HG03159 (cell line): ENCODE measurements around the gene DSPP.
A peak's percentile ranks its signal among the peaks of the same experiment; 100 is the strongest.
"Not testable (repeated sequence)": the region's sequence is repeated elsewhere in the genome, so short reads cannot be mapped to it uniquely, and the experiment has no call there.

Experiments used
- ATAC-seq: cut with Tn5 transposase; IDR thresholded peaks from one replicate; pipeline ENCODE4 v1.9.1; 2021; ENCODE audit warnings: mild to moderate bottlenecking, moderate library complexity; ENCODE audit not compliant: unreplicated experiment

DSPP gene

DNA sequence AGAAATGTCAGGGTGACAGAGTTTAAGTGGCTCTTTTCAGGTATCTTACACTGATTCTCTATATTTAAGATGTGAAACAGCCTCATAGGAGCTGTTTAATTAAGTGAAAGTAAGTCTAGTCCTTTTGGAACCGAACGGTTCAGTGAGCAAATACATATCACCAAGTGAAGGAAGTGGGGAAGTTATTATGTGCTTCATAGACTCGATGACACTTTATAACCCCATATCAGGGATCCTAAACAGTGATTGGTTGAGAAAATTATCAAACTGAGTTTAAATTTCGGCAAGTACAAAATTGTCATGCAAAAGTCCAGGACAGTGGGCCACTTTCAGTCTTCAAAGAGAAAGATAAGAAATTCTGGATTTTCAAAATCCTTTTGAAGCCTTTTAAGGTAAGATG, at the start of gene DSPP:
TSS of gene DSPP (plus strand) at position 301 of the 400 bp plus-strand sequence. CDS start 2,380 bp downstream, outside the sequence.
- no peak for ATAC-seq

DNA sequence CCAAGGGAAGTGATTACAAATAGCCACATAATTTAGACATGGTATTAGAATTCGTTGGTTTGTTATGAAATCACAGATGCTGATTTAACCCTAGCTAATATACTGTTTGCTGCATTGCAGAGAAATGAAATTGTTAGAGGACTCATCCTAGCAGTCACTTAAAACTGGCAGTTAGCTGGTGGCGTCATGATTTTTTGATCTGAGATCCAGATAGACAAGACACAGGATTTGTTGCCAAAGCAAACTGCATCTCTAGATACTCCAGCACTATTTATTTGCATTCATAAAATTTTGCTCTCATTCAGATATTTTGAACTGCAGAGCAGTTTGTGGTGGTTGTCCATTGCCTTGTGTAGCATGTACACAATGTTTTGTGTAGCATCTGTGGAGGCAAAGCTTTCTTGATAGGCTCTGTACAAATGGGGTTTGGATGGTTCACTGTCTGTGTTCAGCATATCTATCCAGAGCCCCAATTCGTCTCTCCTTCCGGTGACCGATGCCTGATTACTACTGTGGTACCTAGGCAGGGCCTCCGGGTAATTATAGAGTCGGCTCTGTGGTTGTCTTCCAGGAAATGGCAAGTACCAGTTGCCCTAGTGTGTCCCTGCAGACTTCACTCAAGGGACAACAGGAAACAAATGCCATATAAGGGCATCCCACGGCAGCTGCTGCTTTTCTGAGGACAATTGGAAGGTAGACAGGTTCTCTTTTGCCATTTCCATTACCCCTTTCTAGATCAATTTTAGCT, 49.1 kb upstream of the DSPP start:
- peak; percentile 98 for ATAC-seq

- no peak for ATAC-seq
Observed at GRCh38 chr4:87560802-87561201, 47.5 kb upstream of the DSPP start.

DNA sequence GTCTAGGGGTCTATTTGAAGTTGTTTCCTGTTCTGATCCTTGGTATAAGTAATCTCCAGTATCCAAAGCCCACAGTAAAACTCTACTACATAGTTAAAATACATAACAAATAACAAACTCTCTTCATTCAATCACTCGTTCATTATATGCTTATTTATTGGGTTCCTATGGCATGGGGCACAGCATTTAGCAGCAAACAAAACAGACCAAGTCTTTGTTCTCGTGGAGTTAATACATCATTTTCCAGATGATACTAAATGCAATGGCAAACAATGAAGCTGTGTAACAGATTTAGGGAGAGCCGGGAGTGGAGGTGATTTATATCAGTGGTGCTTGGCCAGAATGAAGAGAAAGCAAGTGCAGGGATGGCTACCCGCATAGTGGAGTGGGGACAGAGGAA, 42.6 kb upstream of the DSPP start:
- no peak for ATAC-seq

DNA sequence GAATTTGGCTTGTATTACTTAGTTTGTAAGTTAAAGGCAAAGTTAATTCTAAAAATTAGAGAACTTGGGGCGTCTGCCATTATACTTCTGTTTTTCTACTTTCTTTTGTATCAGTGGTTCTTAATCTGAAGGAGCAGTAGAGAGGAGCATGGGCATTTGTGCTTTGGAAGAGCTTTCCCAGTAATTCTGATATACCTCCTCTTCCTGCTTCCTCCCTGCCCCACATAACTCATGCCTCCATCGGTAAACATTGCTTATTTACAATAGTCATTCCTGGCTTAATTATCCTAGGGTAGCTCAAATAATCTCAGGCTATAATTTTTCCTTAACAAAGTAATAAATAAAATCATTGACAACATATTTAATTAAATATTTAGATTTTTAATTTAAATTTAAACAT, 42.1 kb upstream of the DSPP start:
- no peak for ATAC-seq

DNA sequence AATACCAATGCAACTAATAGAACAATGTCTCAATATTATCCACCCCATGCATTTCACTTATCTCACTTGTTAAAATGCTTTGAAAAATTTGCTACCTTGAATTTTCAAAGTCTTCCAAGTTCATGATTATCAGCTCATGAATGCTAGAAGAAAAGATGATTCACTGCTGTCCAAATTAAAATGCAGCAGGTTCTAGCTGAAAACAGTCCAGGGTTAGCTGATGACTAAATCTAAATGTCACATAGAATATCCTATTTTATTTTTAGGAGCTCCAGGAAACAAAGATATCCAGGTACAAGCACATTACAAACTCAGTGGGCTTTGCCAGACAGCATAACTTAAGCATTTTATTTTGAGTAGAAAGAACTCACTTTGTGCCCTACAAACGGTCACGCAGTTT, 41.1 kb upstream of the DSPP start:
- ATAC-seq: no peak

- ATAC-seq: no peak
Observed at GRCh38 chr4:87570290-87570805, 38.0 kb upstream of the DSPP start.

GRCh38 chr4:87574376-87574775, 34.0 kb upstream of the DSPP start:
- ATAC-seq: not testable (repeated sequence)

GRCh38 chr4:87574996-87575395, 33.3 kb upstream of the DSPP start:
- no peak for ATAC-seq

- ATAC-seq: no peak
Observed at GRCh38 chr4:87575408-87575807, 32.9 kb upstream of the DSPP start.

GRCh38 chr4:87575983-87576382, 32.3 kb upstream of the DSPP start:
- no peak for ATAC-seq

DNA sequence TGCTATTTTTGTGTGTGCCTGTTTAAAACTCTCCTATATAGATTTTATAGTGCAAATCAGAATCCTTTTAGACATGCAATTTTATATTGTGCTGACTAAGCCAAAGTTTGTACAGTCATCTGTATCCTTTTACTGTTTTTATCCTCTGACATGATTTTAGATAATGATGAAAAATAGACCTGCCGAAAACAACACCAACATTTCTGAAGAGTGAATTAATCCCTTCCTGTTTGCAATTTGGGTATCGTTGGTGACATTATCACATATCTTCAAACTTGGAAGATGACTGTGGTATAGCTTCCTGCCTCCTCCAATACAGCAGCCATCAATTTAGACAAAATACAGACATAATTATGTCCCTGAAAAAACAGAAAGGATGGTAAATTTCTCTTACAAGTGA, 28.9 kb upstream of the DSPP start:
- ATAC-seq: no peak

DNA sequence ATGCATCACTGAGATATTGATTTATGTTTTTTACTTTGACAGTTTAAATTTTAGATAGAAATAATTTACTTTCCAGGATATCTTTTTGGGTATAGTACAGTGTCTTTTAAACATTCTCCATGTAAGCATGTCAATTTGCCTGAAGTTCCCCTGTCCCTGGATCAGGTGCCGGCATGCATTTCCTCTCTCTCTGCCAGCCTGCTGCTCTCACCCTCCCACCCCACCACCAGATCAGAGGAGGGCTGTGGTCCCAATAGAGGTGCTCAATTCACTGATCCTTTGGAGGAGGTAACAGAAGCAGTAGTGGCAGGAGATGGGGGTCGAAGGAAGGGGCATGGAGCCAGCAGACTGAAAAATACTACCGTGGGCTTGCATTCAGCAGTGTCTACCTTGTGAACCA, 28.3 kb upstream of the DSPP start:
- no peak for ATAC-seq

DNA sequence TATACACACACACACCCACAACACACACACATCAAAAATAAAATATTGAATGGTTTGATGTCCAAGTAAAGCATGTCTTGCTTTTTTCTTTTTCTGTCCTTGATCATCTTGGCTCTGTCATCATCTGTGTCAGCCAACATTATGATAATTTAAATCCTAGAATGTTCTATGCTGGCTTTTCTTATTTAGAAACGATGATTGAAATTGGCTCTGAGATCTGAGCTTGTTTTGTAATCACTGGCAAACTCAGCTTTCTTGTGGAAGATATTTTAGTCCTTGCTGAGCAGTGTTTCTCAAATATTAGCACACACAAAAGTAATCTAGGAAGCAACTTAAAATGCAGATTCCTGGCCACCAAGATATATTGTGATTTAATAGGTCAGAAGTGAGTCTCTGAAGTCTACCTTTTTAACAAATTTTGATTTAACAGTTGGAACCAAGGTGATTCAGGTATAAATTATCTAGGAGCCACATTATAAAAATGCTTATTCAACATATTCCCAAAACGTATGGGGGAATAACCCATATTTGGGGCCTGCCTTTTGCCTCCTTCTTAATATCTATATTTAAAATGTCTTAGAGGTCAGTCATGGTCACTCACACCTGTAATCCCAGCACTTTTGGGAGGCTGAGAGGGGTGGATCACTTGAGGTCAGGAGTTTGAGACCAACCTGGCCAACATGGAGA, 24.0 kb upstream of the DSPP start:
- no peak for ATAC-seq

- no peak for ATAC-seq
Observed at GRCh38 chr4:87589531-87589930, 18.8 kb upstream of the DSPP start.

DNA sequence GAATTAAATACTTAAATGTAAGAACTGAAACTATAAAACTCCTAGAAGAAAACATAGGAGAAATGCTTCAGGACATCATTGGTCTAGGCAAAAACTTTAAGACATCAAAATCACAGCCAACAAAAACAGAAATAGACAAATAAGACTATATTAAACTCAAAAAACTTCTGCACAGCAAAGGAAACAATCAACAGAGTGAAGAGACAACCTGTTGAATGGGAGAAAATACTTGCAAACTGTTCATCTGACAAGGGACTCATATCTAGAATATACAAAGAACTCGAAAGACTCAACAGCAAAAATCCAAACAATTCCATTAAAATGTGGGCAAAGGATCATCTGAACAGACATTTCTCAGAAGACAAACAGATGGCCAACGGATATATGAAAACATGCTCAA, 16.2 kb upstream of the DSPP start:
- no peak for ATAC-seq

GRCh38 chr4:87601361-87601760, 7.0 kb upstream of the DSPP start:
- no peak for ATAC-seq

- ATAC-seq: no peak
Observed at GRCh38 chr4:87614292-87614890, 6.1 kb downstream of the DSPP start.

DNA sequence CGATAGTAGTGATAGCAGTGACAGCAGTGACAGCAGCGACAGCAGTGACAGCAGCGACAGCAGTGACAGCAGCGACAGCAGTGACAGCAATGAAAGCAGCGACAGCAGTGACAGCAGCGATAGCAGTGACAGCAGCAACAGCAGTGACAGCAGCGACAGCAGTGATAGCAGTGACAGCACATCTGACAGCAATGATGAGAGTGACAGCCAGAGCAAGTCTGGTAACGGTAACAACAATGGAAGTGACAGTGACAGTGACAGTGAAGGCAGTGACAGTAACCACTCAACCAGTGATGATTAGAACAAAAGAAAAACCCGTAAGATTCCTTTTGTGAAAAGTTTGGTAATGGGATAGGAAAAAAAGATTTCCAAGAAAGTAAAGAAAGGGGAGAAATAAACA, 7.9 kb downstream of the DSPP start:
- no peak for ATAC-seq

DNA sequence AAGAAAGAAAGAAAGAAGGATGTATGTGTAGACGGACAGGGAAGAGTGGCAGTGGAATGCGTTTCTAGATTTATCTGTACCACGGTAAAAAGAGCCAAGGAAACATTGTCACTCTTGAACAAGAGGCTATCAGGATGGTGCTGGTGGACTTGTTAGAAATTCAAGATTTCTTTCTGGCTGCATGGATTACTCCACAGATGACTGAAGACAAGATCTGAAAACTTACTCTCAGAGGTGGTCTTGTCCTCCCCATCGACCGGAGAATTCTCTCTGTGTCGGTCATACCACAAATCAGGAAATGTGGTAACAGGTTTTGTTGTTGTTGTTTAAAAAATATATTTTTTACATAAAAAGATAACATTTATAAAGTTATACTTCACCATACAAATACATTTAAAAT, 11.8 kb downstream of the DSPP start:
- no peak for ATAC-seq

DNA sequence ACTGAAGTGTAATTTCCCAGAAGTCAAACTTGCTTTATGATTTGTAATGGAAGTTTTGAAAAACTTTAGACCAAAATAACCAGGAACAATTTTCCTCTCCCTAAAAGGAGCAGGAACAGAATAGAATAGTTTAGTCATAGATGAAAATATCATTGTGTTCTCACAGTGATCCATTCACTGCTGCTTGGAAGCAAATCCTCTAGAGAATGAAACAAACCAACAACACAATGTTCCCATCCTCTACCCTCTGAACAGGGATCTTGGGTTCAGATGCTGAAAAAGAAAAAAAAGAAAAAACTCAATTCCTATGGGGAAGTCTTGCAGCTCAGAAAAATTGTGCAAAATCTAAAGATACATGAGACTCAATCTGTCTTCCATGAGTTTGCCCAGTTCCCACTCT, 12.2 kb downstream of the DSPP start:
- ATAC-seq: no peak

GRCh38 chr4:87622303-87622702, 14.0 kb downstream of the DSPP start:
- ATAC-seq: no peak
